Peyer's patch (tissue), 4 donors: ENCODE results near the gene R3HDM4.

ENCODE experiments used
- CTCF ChIP-seq, 6 experiments: fragments of 450-650 bp in 4 of 6; fragments of 200-600 bp in 2 of 6; sonication (generic) in 1 of 6; IDR thresholded peaks; one replicate each; pipeline ENCODE4 v1.5.1; 2017 to 2019; ENCODE audit warnings: antibody characterized with exemption in 6 of 6, mild to moderate bottlenecking in 3 of 6, moderate library complexity in 1 of 6
- POLR2A ChIP-seq, 2 donors: fragments of 450-650 bp; IDR thresholded peaks; one replicate each; pipeline ENCODE4 v1.5.1; 2017; ENCODE audit warnings: antibody characterized with exemption in 2 of 2, mild to moderate bottlenecking in 2 of 2, moderate library complexity in 2 of 2

GRCh38 chr19:899336-900042 lies 13.5 kb downstream of the R3HDM4 start:
- TF ChIP-seq CTCF (IDR thresholded peaks at IDR 0.05): no peak
- no peak for TF ChIP-seq POLR2A (IDR thresholded peaks at IDR 0.05)
